BLaER1 (cell line): ENCODE data around the gene CEP164.

Experiments used
- H3K27ac ChIP-seq: shearing (Covaris generic); formaldehyde crosslinking; 2 replicates; pipeline ENCODE4 v1.8.1; 2022
- H3K27me3 ChIP-seq: shearing (Covaris generic); formaldehyde crosslinking; 2 replicates; pipeline ENCODE4 v1.8.1; 2022
- H3K36me3 ChIP-seq: shearing (Covaris generic); formaldehyde crosslinking; 2 replicates; pipeline ENCODE4 v1.8.1; 2022
- H3K4me1 ChIP-seq: shearing (Covaris generic); formaldehyde crosslinking; 2 replicates; pipeline ENCODE4 v1.8.1; 2022
- H3K4me2 ChIP-seq: shearing (Covaris generic); formaldehyde crosslinking; 2 replicates; pipeline ENCODE4 v1.8.1; 2022
- H3K4me3 ChIP-seq: shearing (Covaris generic); formaldehyde crosslinking; 2 replicates; pipeline ENCODE4 v1.8.1; 2022
- H3K9ac ChIP-seq: shearing (Covaris generic); formaldehyde crosslinking; 2 replicates; pipeline ENCODE4 v1.8.1; 2022
- H3K9me3 ChIP-seq: shearing (Covaris generic); formaldehyde crosslinking; 2 replicates; pipeline ENCODE4 v1.8.1; 2022
- H4K20me1 ChIP-seq: shearing (Covaris generic); formaldehyde crosslinking; 2 replicates; pipeline ENCODE4 v1.8.1; 2022
- Cebpa-rat ChIP-seq: shearing (Covaris generic); IDR thresholded peaks from 2 replicates; pipeline ENCODE4 v1.8.1; 2022

Gene CEP164

DNA sequence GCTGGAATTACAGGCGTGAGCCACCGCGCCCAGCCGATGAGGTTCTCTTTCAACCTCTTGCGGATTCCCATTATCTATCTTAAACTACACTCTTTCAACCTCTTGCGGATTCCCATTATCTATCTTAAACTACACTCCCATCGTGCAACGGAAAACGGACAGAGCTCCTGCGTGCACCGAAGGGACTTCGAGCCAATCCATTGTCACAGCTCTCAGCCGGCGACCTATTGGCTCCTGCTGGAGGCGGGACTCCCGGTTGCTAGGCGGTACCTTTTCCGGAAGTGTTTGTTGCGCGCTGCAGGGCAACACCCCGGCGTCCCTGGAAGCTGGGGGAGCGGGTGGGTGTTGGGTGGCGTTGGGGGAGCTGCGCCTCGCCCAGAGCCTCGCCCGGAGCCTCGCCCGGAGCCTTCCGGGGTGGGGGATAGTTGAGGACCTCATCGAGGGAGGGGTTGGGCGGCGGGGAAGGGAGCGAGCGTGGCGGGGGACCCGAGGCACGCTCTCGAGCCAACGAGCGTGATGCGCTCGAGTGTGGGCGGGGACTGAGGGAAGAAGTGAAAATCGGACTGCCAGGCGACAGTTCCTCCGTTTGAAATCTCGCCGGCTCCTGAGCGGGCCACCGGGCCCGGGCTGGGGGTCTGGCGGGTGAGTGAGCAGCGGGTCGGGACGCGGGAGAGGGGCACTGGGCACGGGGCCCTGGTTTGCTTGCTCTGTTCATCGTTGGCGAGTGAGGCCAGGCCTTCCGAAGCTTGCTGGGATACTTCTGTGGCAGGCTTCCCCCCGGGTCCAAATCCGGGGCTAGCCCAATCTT is at the start of gene CEP164:
Gene CEP164, plus strand, starts transcription at position 288 of the 808 bp plus-strand sequence. CDS start 10,733 bp downstream, outside the sequence.
- Histone ChIP-seq H3K27ac (peak within 1 kb of the TSS; percentile 65), H3K27me3 (no peaks in the 10 kb centered on the region), H3K9me3 (no peaks in the 10 kb centered on the region), H3K4me2 (peak within 1 kb of the TSS; percentile 96), H3K4me1 (peaks cover 14% of the 10 kb centered on the region), H3K9ac (peak within 1 kb of the TSS; percentile 87), H4K20me1 (no peaks in the 10 kb centered on the region; the same call in 1 of the 2 replicates), H3K4me3 (peak within 1 kb of the TSS; percentile 84), H3K36me3 (no peaks in the 10 kb centered on the region)
- TF ChIP-seq Cebpa-rat: no peak

DNA sequence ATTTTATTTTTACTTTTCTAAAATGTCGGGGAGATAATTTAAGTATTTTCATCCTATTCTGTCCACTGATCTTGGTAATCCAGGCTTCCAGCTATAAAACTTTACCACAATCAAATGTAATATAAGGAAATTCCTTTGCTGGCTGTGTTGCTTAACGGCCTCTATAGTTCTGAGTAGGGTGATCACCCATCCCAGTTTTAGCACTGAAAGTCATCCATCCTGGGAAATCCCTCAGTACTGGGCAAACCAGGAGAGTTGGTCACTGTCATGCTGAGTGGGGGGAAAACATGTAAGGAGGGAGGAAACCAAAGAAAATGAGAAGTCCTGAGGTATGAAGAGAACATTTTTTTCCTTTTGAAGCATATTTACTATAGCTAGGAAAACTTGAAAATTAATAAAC is 49.3 kb upstream of the CEP164 start:
- Histone ChIP-seq H3K9me3 (no peaks in the 10 kb centered on the region), H4K20me1 (no peaks in the 10 kb centered on the region), H3K27ac (no peak overlapping the region), H3K27me3 (no peaks in the 10 kb centered on the region), H3K4me3 (no peak overlapping the region), H3K4me2 (no peak overlapping the region), H3K4me1 (no peaks in the 10 kb centered on the region), H3K9ac (no peak overlapping the region), H3K36me3 (peaks cover 63% of the 10 kb centered on the region)
- no peak for TF ChIP-seq Cebpa-rat

DNA sequence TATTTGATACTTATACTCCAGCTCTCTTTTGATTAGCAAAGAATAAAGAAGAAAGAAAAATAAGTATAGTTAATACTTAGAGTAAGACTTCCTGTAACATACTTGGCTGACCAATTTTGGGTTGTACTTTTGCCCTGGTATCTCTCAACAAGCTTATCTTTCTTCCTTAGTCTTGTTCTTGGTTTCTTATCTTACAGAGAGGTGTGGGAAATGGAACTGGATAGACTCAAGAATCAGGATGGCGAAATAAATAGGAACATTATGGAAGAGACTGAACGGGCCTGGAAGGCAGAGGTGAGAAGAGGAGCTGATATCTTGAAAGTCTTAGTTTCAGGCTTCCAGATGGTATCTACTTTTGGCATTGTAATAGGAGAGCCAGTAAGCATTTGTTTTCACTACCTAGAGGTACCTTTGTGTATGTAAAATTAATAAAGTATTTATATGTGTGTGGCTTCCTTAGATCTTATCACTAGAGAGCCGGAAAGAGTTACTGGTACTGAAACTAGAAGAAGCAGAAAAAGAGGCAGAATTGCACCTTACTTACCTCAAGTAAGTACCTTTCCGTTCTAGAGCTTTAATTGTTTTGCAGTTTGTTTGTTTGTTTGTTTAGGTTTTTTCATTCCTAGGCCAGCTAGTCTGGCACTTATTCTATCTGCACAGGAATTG is 47.8 kb upstream of the CEP164 start:
- Histone ChIP-seq H3K9ac (no peak overlapping the region), H4K20me1 (no peaks in the 10 kb centered on the region), H3K9me3 (no peaks in the 10 kb centered on the region), H3K27ac (no peak overlapping the region), H3K27me3 (no peaks in the 10 kb centered on the region), H3K4me1 (no peaks in the 10 kb centered on the region), H3K4me2 (no peak overlapping the region), H3K4me3 (no peak overlapping the region), H3K36me3 (peaks cover 63% of the 10 kb centered on the region)
- TF ChIP-seq Cebpa-rat: no peak

DNA sequence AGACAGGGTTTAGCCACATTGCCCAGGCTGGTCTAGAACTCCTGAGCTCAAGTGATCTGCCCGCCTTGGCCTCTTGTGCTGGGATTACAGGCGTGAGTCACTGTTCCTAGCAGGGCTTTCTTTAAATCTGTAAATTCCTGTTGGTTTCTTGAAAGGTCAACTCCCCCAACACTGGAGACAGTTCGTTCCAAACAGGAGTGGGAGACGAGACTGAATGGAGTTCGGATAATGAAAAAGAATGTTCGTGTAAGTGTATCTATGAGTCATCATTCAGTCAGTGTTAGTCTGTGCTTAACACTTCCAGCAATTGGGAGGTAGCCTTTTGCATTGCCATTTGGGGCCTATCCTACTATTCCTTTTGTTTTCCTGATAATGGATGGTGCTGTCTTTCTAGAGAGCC is 46.5 kb upstream of the CEP164 start:
- H3K4me3 ChIP-seq: no peak overlapping the region
- H3K27me3 ChIP-seq: no peaks in the 10 kb centered on the region
- TF ChIP-seq Cebpa-rat: no peak
- no peak overlapping the region for H3K27ac ChIP-seq
- H3K36me3 ChIP-seq: peaks cover 73% of the 10 kb centered on the region
- no peaks in the 10 kb centered on the region for H4K20me1 ChIP-seq
- no peaks in the 10 kb centered on the region for H3K4me1 ChIP-seq
- no peak overlapping the region for H3K9ac ChIP-seq
- no peak overlapping the region for H3K4me2 ChIP-seq
- no peaks in the 10 kb centered on the region for H3K9me3 ChIP-seq

DNA sequence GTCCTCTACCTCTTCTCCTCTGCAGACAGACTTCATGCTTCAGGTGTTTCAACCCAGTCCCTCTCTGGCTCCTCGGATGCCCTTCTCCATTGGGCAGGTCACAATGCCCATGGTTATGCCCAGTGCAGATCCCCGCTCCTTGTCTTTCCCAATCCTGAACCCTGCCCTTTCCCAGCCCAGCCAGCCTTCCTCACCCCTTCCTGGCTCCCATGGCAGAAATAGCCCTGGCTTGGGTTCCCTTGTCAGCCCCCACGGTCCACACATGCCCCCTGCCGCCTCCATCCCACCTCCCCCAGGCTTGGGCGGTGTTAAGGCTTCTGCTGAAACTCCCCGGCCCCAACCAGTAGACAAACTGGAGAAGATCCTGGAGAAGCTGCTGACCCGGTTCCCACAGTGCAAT is 45.8 kb upstream of the CEP164 start:
- no peak for TF ChIP-seq Cebpa-rat
- Histone ChIP-seq H3K36me3 (peaks cover 80% of the 10 kb centered on the region), H4K20me1 (no peaks in the 10 kb centered on the region), H3K9me3 (no peaks in the 10 kb centered on the region), H3K4me1 (no peaks in the 10 kb centered on the region), H3K4me3 (no peak overlapping the region), H3K27ac (no peak overlapping the region), H3K4me2 (no peak overlapping the region), H3K9ac (no peak overlapping the region), H3K27me3 (no peaks in the 10 kb centered on the region)

DNA sequence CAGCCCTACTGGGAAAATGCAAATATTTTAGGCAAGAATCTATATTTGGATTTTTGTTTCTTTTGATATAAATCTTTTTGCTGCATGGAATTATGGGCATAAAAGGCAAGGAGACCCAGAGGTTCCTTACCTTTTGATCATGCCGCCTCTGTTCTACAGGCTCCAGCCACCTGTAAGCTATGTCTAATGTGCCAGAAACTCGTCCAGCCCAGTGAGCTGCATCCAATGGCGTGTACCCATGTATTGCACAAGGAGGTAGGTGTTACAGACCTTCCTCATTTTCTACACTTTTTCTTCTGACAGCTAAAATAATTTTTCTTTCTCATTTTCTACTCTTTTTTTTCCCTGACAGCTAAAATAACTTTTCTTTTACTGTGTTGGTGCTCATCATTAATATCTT is 44.7 kb upstream of the CEP164 start:
- Histone ChIP-seq H3K9ac (no peak overlapping the region), H3K9me3 (no peaks in the 10 kb centered on the region), H3K36me3 (peaks cover 88% of the 10 kb centered on the region), H3K4me3 (no peak overlapping the region), H4K20me1 (no peaks in the 10 kb centered on the region), H3K4me2 (no peak overlapping the region), H3K27me3 (no peaks in the 10 kb centered on the region), H3K4me1 (no peaks in the 10 kb centered on the region), H3K27ac (no peak overlapping the region)
- no peak for TF ChIP-seq Cebpa-rat

DNA sequence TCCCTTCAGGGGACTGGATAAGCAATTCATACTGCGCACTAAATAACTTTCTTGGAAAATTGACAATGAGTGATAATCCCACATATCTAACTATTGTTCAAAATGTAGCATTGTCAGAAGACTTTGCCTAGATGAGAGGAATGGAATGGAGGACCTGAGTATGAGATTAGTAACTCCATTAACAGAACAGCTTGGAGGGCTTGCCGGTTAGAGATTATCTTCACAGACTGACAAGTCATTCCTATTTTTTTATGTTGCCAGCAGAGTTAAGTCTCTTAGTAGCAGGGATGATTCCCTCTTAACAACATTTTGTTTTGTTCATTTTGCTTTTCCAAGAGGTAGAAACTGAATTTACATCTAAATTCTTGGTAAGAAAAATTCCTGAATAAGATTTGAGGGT is 43.6 kb upstream of the CEP164 start:
- TF ChIP-seq Cebpa-rat: no peak
- H3K36me3 ChIP-seq: peaks cover 99% of the 10 kb centered on the region
- no peak overlapping the region for H3K4me3 ChIP-seq
- no peak overlapping the region for H3K27ac ChIP-seq
- H3K27me3 ChIP-seq: no peaks in the 10 kb centered on the region
- H4K20me1 ChIP-seq: no peaks in the 10 kb centered on the region
- no peak overlapping the region for H3K9ac ChIP-seq
- H3K4me1 ChIP-seq: no peaks in the 10 kb centered on the region
- no peak overlapping the region for H3K4me2 ChIP-seq
- no peaks in the 10 kb centered on the region for H3K9me3 ChIP-seq

DNA sequence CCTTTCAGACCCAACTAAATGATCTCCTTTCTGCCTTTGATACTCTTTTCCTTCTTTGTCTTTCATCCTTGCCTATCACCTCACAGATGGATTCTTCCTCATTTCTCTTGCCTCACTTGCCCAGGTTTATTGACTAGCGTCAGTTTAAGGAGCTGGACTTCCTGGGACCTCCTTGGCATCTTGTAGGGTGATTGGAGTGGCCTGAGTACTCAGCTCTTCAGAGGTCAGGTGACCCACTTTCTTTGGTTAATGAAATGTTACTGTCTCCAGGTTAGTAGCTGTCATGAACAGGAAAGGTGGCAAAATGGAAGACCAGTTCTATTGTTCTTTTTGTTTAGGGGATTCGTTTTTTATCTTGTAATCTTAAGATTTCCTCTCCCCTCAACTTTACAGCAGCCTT is 41.1 kb upstream of the CEP164 start:
- Histone ChIP-seq H3K4me2 (no peak overlapping the region), H3K36me3 (peaks cover 100% of the 10 kb centered on the region)

DNA sequence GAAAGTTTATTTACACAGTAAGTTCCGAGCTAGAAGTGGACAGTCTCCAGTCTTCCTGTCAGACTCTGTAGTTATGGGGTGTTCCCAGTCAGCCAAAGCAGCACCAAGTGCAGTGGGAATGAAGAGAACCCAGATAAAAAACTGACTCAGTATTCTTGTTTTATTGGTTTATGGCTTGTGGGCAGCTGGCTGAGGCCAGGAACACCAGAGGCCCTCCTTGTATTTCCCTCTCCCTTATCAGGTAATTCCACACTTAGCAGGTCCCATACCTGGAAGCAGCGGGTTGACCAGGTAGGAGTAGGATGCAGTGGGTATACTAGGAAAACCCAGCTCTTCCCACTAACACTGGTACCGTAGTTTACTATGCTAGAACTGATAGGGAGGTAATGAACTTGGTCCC is 40.0 kb upstream of the CEP164 start:
- H3K36me3 ChIP-seq: peaks cover 98% of the 10 kb centered on the region

More for the DNA sequence above, 41.1 kb upstream of the CEP164 start:
- TF ChIP-seq Cebpa-rat: no peak
- H3K9ac ChIP-seq: no peak overlapping the region
- no peaks in the 10 kb centered on the region for H3K4me1 ChIP-seq
- H4K20me1 ChIP-seq: no peaks in the 10 kb centered on the region
- no peaks in the 10 kb centered on the region for H3K9me3 ChIP-seq
- no peak overlapping the region for H3K27ac ChIP-seq
- no peaks in the 10 kb centered on the region for H3K27me3 ChIP-seq
- H3K4me3 ChIP-seq: no peak overlapping the region

DNA sequence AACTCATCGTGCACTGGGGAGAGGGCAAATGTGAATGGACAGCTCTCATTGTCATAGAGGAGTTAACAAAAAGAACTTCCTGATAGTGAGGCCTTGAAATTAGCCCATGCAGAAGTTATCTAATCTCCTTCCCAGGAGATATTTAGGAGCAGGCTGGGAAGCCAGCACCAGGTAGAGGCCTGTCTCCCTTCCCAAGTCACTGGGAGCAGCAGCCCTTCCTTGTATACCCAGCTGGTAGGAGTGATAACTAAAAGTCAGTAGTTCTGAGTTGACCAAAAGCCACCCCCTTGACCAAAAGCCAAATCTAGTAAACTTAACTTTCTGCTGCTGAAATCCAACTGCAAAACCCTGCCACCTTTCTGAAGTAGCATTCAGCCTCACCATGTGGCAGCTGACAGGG is 37.9 kb upstream of the CEP164 start:
- Histone ChIP-seq H4K20me1 (no peaks in the 10 kb centered on the region), H3K27me3 (no peaks in the 10 kb centered on the region), H3K4me3 (no peak overlapping the region), H3K9ac (no peak overlapping the region), H3K4me1 (no peaks in the 10 kb centered on the region), H3K27ac (no peak overlapping the region), H3K36me3 (peaks cover 87% of the 10 kb centered on the region), H3K4me2 (no peak overlapping the region), H3K9me3 (no peaks in the 10 kb centered on the region)
- TF ChIP-seq Cebpa-rat: no peak

More for the DNA sequence above, 40.0 kb upstream of the CEP164 start:
- no peak overlapping the region for H3K9ac ChIP-seq
- no peaks in the 10 kb centered on the region for H3K4me1 ChIP-seq
- no peak overlapping the region for H3K4me2 ChIP-seq
- H3K9me3 ChIP-seq: no peaks in the 10 kb centered on the region
- no peak overlapping the region for H3K27ac ChIP-seq
- H3K27me3 ChIP-seq: no peaks in the 10 kb centered on the region
- TF ChIP-seq Cebpa-rat: no peak
- no peaks in the 10 kb centered on the region for H4K20me1 ChIP-seq
- no peak overlapping the region for H3K4me3 ChIP-seq
